ENCODE results near the gene KSR2. TPM values are rescaled to one million over a fixed set of nuclear protein-coding genes. Genes with fewer than 3 reads are reported as not detected.

The KSR2 gene
- total RNA-seq, 2 experiments from 2014 or later = 0.03 to 0.15 TPM

DNA sequence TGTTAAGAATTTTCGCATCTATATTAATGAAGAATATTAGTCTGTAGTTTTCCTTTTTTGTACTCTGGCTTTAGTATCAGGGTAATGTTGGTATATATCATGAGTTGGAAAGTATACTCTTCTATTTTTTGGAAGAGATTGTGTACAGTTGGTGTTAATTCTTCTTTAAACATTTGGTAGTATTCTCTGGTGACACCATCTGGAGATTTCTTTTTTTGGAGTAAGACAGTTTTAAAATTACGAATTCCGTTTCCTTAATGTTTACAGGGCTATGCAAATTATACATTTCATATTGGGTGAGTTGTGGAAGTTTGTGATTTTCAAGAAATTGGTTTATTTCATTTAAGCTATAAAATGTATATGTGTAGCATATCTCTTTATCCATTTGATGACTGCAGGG lies 423.6 kb downstream of the KSR2 start:
- H3K27ac ChIP-seq (ENCODE audit: low read depth, low read length, poor library complexity, severe bottlenecking) = no peak overlapping the region
- no peak overlapping the region for H2AFZ ChIP-seq (ENCODE audit: low read length)
- ChIA-PET CTCF (ENCODE audit: unreplicated experiment) (no interaction called here), POLR2A (no interaction called here)
- H3K36me3 ChIP-seq (ENCODE audit: insufficient read depth, low read length) = no peaks in the 10 kb centered on the region
- no peaks in the 10 kb centered on the region for H3K4me1 ChIP-seq (ENCODE audit: insufficient read depth, low read length, poor library complexity, severe bottlenecking)
- no peak for DNase-seq (ENCODE audit: low spot score)
- no peak for TF ChIP-seq EZH2phosphoT487 (IDR thresholded peaks at IDR 0.05; ENCODE audit: borderline replicate concordance, low read depth, low read length)
- TF ChIP-seq, protein P1, sequence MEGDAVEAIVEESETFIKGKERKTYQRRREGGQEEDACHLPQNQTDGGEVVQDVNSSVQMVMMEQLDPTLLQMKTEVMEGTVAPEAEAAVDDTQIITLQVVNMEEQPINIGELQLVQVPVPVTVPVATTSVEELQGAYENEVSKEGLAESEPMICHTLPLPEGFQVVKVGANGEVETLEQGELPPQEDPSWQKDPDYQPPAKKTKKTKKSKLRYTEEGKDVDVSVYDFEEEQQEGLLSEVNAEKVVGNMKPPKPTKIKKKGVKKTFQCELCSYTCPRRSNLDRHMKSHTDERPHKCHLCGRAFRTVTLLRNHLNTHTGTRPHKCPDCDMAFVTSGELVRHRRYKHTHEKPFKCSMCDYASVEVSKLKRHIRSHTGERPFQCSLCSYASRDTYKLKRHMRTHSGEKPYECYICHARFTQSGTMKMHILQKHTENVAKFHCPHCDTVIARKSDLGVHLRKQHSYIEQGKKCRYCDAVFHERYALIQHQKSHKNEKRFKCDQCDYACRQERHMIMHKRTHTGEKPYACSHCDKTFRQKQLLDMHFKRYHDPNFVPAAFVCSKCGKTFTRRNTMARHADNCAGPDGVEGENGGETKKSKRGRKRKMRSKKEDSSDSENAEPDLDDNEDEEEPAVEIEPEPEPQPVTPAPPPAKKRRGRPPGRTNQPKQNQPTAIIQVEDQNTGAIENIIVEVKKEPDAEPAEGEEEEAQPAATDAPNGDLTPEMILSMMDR (conservative IDR thresholded peaks at IDR 0.05; ENCODE audit: low read length) = no peak
- intact Hi-C loops (cut with micrococcal nuclease; ENCODE audit: unreplicated experiment) = no loop called here
- H3K9me2 ChIP-seq (ENCODE audit: insufficient read depth, low read length) = no peaks in the 10 kb centered on the region
- H3K4me3 ChIP-seq (ENCODE audit: low read depth, low read length, poor library complexity, severe bottlenecking) = no peak overlapping the region
- no peaks in the 10 kb centered on the region for H3K9me3 ChIP-seq (ENCODE audit: low read length)
- H4K20me1 ChIP-seq (ENCODE audit: insufficient read depth, low read length) = no peaks in the 10 kb centered on the region
- BruUV-seq (replicated peaks) = no TSS peak
- no peak overlapping the region for H3K4me2 ChIP-seq (ENCODE audit: low read length)
- no peaks in the 10 kb centered on the region for H3K79me2 ChIP-seq (ENCODE audit: insufficient read depth, low read depth, low read length)

DNA sequence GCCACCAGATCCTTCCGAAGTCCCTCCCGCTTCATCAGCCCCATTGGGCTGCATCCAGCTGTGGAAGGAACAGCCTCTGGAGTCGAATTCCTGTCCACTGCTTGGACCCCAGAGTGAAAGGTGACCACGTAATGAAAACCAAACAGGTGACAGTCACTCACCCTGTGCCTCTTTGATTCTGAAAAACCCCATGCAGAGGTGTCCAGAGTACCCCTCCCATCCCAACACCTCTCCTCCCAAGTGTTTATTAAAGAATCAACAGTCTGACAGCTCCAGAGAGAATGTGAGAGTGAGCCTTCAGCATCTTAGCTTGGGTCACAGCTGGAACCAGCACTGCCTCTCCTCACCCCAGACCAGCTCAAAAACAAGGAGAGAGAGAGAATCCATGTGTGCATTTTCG lies 428.8 kb downstream of the KSR2 start:
- Histone ChIP-seq H3K4me3 (ENCODE audit: low read depth, low read length, poor library complexity, severe bottlenecking) (no peak overlapping the region), H2AFZ (ENCODE audit: low read length) (no peak overlapping the region), H3K9me2 (ENCODE audit: insufficient read depth, low read length) (no peaks in the 10 kb centered on the region), H3K79me2 (ENCODE audit: insufficient read depth, low read depth, low read length) (no peaks in the 10 kb centered on the region), H3K36me3 (ENCODE audit: insufficient read depth, low read length) (no peaks in the 10 kb centered on the region), H3K27ac (ENCODE audit: low read depth, low read length, poor library complexity, severe bottlenecking) (no peak overlapping the region), H3K4me1 (ENCODE audit: insufficient read depth, low read length, poor library complexity, severe bottlenecking) (no peaks in the 10 kb centered on the region), H4K20me1 (ENCODE audit: insufficient read depth, low read length) (no peaks in the 10 kb centered on the region), H3K9me3 (ENCODE audit: low read length) (no peaks in the 10 kb centered on the region), H3K4me2 (ENCODE audit: low read length) (no peak overlapping the region)
- intact Hi-C loops (cut with micrococcal nuclease; ENCODE audit: unreplicated experiment) = no loop called here
- TF ChIP-seq EZH2phosphoT487 (IDR thresholded peaks at IDR 0.05; ENCODE audit: borderline replicate concordance, low read depth, low read length) = no peak
- TF ChIP-seq, protein P1 (conservative IDR thresholded peaks at IDR 0.05; ENCODE audit: low read length) = no peak
- BruUV-seq (replicated peaks) = no TSS peak
- ChIA-PET POLR2A (no interaction called here), CTCF (ENCODE audit: unreplicated experiment) (no interaction called here)
- DNase-seq (ENCODE audit: low spot score) = no peak

DNA sequence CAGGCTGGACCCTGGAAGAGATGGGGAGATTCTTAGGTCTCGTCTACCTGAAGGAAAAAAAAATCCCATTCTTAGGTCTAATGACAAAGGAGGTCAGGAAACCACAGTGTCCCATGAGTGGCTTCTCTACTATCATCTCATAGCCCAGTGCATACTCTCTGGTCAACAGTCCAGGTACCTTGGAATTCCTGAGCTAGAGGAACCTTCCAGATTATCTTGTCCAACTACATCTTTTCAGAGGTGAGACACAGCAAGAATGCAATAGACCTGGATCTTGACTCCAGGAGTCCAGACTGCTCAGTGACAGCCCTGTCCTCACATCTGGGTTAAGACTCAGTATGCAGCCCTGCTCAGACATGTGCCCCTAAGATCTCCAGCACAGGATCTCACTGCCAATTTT lies 429.9 kb downstream of the KSR2 start:
- Histone ChIP-seq H3K36me3 (ENCODE audit: insufficient read depth, low read length) (no peaks in the 10 kb centered on the region), H3K9me3 (ENCODE audit: low read length) (no peaks in the 10 kb centered on the region), H2AFZ (ENCODE audit: low read length) (no peak overlapping the region), H3K4me3 (ENCODE audit: low read depth, low read length, poor library complexity, severe bottlenecking) (no peak overlapping the region), H3K79me2 (ENCODE audit: insufficient read depth, low read depth, low read length) (no peaks in the 10 kb centered on the region), H4K20me1 (ENCODE audit: insufficient read depth, low read length) (no peaks in the 10 kb centered on the region), H3K27ac (ENCODE audit: low read depth, low read length, poor library complexity, severe bottlenecking) (no peak overlapping the region), H3K4me2 (ENCODE audit: low read length) (no peak overlapping the region), H3K4me1 (ENCODE audit: insufficient read depth, low read length, poor library complexity, severe bottlenecking) (no peaks in the 10 kb centered on the region), H3K9me2 (ENCODE audit: insufficient read depth, low read length) (no peaks in the 10 kb centered on the region)
- TF ChIP-seq, protein P1 (conservative IDR thresholded peaks at IDR 0.05; ENCODE audit: low read length) = no peak
- TF ChIP-seq EZH2phosphoT487 (IDR thresholded peaks at IDR 0.05; ENCODE audit: borderline replicate concordance, low read depth, low read length) = no peak
- no TSS peak for BruUV-seq (replicated peaks)
- DNase-seq (ENCODE audit: low spot score) = no peak
- POLR2A ChIA-PET = interaction anchor here (0.7 kb wide), 1 partner anchor 49 kb away, joined by 3 read pairs; no protein-coding TSS in a partner anchor
- CTCF ChIA-PET (ENCODE audit: unreplicated experiment) = no interaction called here
- intact Hi-C loops (cut with micrococcal nuclease; ENCODE audit: unreplicated experiment) = no loop called here

All from OCI-LY7 (cell line).